Amygdala (tissue), 56 donors: Measurements from ENCODE around the gene FLT3LG.

Experiments used
- DNase-seq, 56 donors: peaks; one replicate each; lab custom pipeline; 2025; lab: John Stamatoyannopoulos, UW

The FLT3LG gene

GRCh38 chr19:49473868-49474541, at the start of gene FLT3LG:
Gene FLT3LG, plus strand, starts transcription at chr19:49474215. Its CDS starts 425 bp downstream, at chr19:49474640.
- peak in 43 of 56 donors; percentile 8 to 77 (median 35) for DNase-seq

GRCh38 chr19:49425178-49425577, 48.8 kb upstream of the FLT3LG start, which contains the start of gene GFY:
Gene GFY, plus strand, starts transcription at chr19:49425388. Its CDS starts 1,043 bp downstream, at chr19:49426431.
- DNase-seq, result no peak

GRCh38 chr19:49425922-49426592, 48.0 kb upstream of the FLT3LG start:
- DNase-seq, result no peak

GRCh38 chr19:49427339-49427738, 46.7 kb upstream of the FLT3LG start:
- no peak for DNase-seq

GRCh38 chr19:49427855-49428546, 46.0 kb upstream of the FLT3LG start:
- no peak for DNase-seq

- peak in 1 of 56 donors; percentile 15 for DNase-seq
Measured at GRCh38 chr19:49428547-49429451, 45.2 kb upstream of the FLT3LG start.

GRCh38 chr19:49430172-49430677, 43.8 kb upstream of the FLT3LG start:
- no peak for DNase-seq

GRCh38 chr19:49430678-49431329, 43.2 kb upstream of the FLT3LG start:
- DNase-seq, result peak in 2 of 56 donors; percentile 10 to 13

- DNase-seq, result no peak
Measured at GRCh38 chr19:49431330-49431749, 42.7 kb upstream of the FLT3LG start.

GRCh38 chr19:49432141-49433073, 41.6 kb upstream of the FLT3LG start:
- DNase-seq, result no peak

GRCh38 chr19:49433240-49433901, 40.6 kb upstream of the FLT3LG start:
- no peak for DNase-seq

- DNase-seq, result peak in 6 of 56 donors; percentile 10 to 35 (median 18)
Measured at GRCh38 chr19:49434907-49435583, 39.0 kb upstream of the FLT3LG start.

- no peak for DNase-seq
Measured at GRCh38 chr19:49435670-49436069, 38.3 kb upstream of the FLT3LG start.

GRCh38 chr19:49436381-49437017, 37.5 kb upstream of the FLT3LG start:
- peak in 6 of 56 donors; percentile 11 to 57 (median 15) for DNase-seq

- peak in 16 of 56 donors; percentile 5 to 45 (median 27) for DNase-seq
Measured at GRCh38 chr19:49437231-49437630, 36.8 kb upstream of the FLT3LG start.

GRCh38 chr19:49438261-49438660, 35.8 kb upstream of the FLT3LG start:
- peak in 17 of 56 donors; percentile 14 to 50 (median 28) for DNase-seq

- peak in 8 of 56 donors; percentile 3 to 59 (median 25) for DNase-seq
Measured at GRCh38 chr19:49439836-49440235, 34.2 kb upstream of the FLT3LG start.
